Activated naive CD8-positive, alpha-beta T cell treated with anti-CD3 and anti-CD28 coated beads, Interleukin-2, amount 50 U/mL, for 16 hours (primary cell): ENCODE results near the gene TBC1D3B.
"Not testable (repeated sequence)": the region's sequence is repeated elsewhere in the genome, so short reads cannot be mapped to it uniquely, and the experiment has no call there.

Source experiments
- DNase-seq: peaks from one replicate; pipeline ENCODE4 v3.0.0-alpha.2; 2020; ENCODE audit warnings: low read depth, low spot score

TBC1D3B gene

GRCh38 chr17:36201102-36201501, 24.7 kb upstream of the TBC1D3B start:
- DNase-seq = not testable (repeated sequence)

GRCh38 chr17:36198831-36199465, 22.5 kb upstream of the TBC1D3B start:
- no peak for DNase-seq

- DNase-seq = no peak
Observed at GRCh38 chr17:36197387-36197703, 20.9 kb upstream of the TBC1D3B start.

GRCh38 chr17:36196131-36196486, 19.7 kb upstream of the TBC1D3B start:
- DNase-seq = no peak

GRCh38 chr17:36195434-36196130, 19.1 kb upstream of the TBC1D3B start:
- DNase-seq = no peak

- not testable (repeated sequence) for DNase-seq
Observed at GRCh38 chr17:36194832-36195433, 18.5 kb upstream of the TBC1D3B start.

- not testable (repeated sequence) for DNase-seq
Observed at GRCh38 chr17:36194147-36194831, 17.9 kb upstream of the TBC1D3B start.

- DNase-seq = no peak
Observed at GRCh38 chr17:36193216-36193775, 16.9 kb upstream of the TBC1D3B start.

GRCh38 chr17:36190549-36191330, 14.3 kb upstream of the TBC1D3B start:
- DNase-seq = not testable (repeated sequence)

GRCh38 chr17:36189993-36190392, 13.6 kb upstream of the TBC1D3B start:
- DNase-seq = not testable (repeated sequence)

- no peak for DNase-seq
Observed at GRCh38 chr17:36188891-36189306, 12.5 kb upstream of the TBC1D3B start.

- not testable (repeated sequence) for DNase-seq
Observed at GRCh38 chr17:36187943-36188665, 11.7 kb upstream of the TBC1D3B start.

GRCh38 chr17:36186810-36187763, 10.7 kb upstream of the TBC1D3B start:
- not testable (repeated sequence) for DNase-seq

- no peak for DNase-seq
Observed at GRCh38 chr17:36185416-36185815, 9.0 kb upstream of the TBC1D3B start.

GRCh38 chr17:36184023-36184765, 7.8 kb upstream of the TBC1D3B start:
- DNase-seq = no peak

GRCh38 chr17:36183001-36183971, 6.8 kb upstream of the TBC1D3B start:
- no peak for DNase-seq

GRCh38 chr17:36182176-36183000, 6.0 kb upstream of the TBC1D3B start:
- DNase-seq = no peak
